Psoas muscle (tissue), 8 donors: ENCODE data around the gene KCTD20. TPM values are rescaled to one million over a fixed set of nuclear protein-coding genes. Genes with fewer than 3 reads are reported as not detected.

ENCODE experiments used
- ATAC-seq, 4 donors: fragments of 200-7000 bp; cut with Tn5 transposase; one replicate each; pipeline ENCODE4 v1.9.1; 2020; ENCODE audit warnings: moderate library complexity in 3 of 4, mild to moderate bottlenecking in 2 of 4
- DNase-seq, 2 donors: peaks; one replicate each; pipeline ENCODE4 v3.0.0-alpha.2; 2020
- H3K27ac ChIP-seq: fragments of 200-600 bp; one replicate; pipeline ENCODE4 v1.8.0; 2022
- H3K27me3 ChIP-seq, 3 donors: fragments of 200-600 bp in 1 of 3; one replicate each; pipeline versions ENCODE4 v1.6.1 to v1.8.0; 2013 to 2022; ENCODE audit warnings: low read length in 2 of 3, mild to moderate bottlenecking in 2 of 3, moderate library complexity in 1 of 3; ENCODE audit not compliant: insufficient read depth in 3 of 3
- H3K36me3 ChIP-seq, 2 donors: fragments of 200-600 bp in 1 of 2; one replicate each; pipeline versions ENCODE4 v1.6.1 to v1.8.0; 2013 to 2022; ENCODE audit warnings: low read depth in 1 of 2, mild to moderate bottlenecking in 1 of 2, moderate library complexity in 1 of 2; ENCODE audit not compliant: insufficient read depth in 1 of 2
- H3K4me1 ChIP-seq: fragments of 200-600 bp; one replicate; pipeline ENCODE4 v1.8.0; 2022
- H3K4me3 ChIP-seq: fragments of 200-600 bp; one replicate; pipeline ENCODE4 v1.8.0; 2022; ENCODE audit warnings: mild to moderate bottlenecking
- H3K9me3 ChIP-seq: fragments of 200-600 bp; one replicate; pipeline ENCODE4 v1.8.0; 2022
- WGBS, 3 donors: extraction: QIAGEN DNeasy Blood & Tissue Kit; methylation state at CpG; one replicate each; pipeline versions ENCODE4 v1.1.6 to v1.1.7; 2013; 5-methylcytosine and 5-hydroxymethylcytosine counted together
- intact Hi-C, 2 donors: fragments of 100-400 bp; cut with DNase I; formaldehyde crosslinking; loops; one replicate each; pipeline versions ENCODE4 v1.11.0 to v1.14.2; 2022
- polyA plus RNA-seq, 3 donors: library from polyadenylated mRNA; stranded (reverse); fragments of 200-250 nt; gene quantifications; one replicate each; pipeline ENCODE4 v1.2.3, GENCODE V29; 2013
- total RNA-seq, 4 donors: library from RNA; stranded (reverse); fragmentation: NEBNext Ultra II Directional in 2 of 4; extraction: Animal tissue kit (Norgen Biotek cat#: 25700) in 2 of 4; gene quantifications; one replicate each; pipeline versions ENCODE4 v1.2.1 to v1.2.4, GENCODE V29; 2021 to 2023
- TF ChIP-seq, protein P1 (sequence below): fragments of 200-600 bp; IDR thresholded peaks from one replicate; pipeline ENCODE4 v1.8.0; 2022; ENCODE audit warnings: antibody characterized with exemption
- donor health status: healthy with polysubstance abuse.
- donor health status: DM: no; HTN: no; CAD: no; lungs with moderate emphysema.
- donor health status: Bipolar disorder and iron deficiency.
- donor health status: healthy.
- donor health status: DM: yes; HTN: yes; CAD: no.
- donor health status: DM: no; HTN: no; CAD: no.
- donor health status: DM: no; HTN: no; CAD: no.
- donor health status: DM: yes; HTN: yes; CAD: no.

Gene KCTD20
- total and polyA plus RNA-seq, 7 donors = 11.6 to 44.4 (median 22.6) TPM

DNA sequence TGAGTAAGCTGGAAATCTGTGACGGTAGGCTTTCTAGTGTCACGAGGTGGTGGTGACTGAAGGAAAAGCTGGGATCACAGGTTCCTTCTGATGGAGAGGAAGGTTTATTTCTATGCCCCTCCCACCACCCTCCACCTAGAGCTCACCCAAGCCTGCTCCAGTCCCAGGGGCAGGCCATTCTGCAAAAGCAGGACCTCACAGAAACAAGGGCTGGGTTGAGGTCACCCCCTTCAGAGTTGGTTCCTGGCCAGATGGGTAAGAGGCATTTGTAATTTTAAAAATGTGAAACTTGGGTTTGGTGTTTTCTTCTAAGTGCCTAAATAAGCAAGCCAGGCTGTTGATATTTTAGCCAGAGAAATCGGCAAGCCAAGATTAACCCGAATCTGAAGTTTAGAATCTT, 46.6 kb downstream of the KCTD20 start:
- Histone ChIP-seq H3K36me3 (peaks cover 19 to 67% of the 10 kb centered on the region in 2 donors), H3K4me1 (peaks cover 15% of the 10 kb centered on the region), H3K4me3 (no peak overlapping the region), H3K9me3 (no peaks in the 10 kb centered on the region), H3K27ac (no peak overlapping the region), H3K27me3 (no peaks in the 10 kb centered on the region)
- WGBS, 3 donors = 83 to 93% (median 86%) methylated on average over 4 of the region's 4 CpGs
- ATAC-seq (no peak), DNase-seq (no peak)
- intact Hi-C loops = no loop called here
- TF ChIP-seq, protein P1, sequence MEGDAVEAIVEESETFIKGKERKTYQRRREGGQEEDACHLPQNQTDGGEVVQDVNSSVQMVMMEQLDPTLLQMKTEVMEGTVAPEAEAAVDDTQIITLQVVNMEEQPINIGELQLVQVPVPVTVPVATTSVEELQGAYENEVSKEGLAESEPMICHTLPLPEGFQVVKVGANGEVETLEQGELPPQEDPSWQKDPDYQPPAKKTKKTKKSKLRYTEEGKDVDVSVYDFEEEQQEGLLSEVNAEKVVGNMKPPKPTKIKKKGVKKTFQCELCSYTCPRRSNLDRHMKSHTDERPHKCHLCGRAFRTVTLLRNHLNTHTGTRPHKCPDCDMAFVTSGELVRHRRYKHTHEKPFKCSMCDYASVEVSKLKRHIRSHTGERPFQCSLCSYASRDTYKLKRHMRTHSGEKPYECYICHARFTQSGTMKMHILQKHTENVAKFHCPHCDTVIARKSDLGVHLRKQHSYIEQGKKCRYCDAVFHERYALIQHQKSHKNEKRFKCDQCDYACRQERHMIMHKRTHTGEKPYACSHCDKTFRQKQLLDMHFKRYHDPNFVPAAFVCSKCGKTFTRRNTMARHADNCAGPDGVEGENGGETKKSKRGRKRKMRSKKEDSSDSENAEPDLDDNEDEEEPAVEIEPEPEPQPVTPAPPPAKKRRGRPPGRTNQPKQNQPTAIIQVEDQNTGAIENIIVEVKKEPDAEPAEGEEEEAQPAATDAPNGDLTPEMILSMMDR = no peak

- Histone ChIP-seq H3K27ac (no peak overlapping the region), H3K4me1 (peaks cover 15% of the 10 kb centered on the region), H3K27me3 (no peaks in the 10 kb centered on the region), H3K4me3 (no peak overlapping the region), H3K36me3 (peaks cover 13 to 67% of the 10 kb centered on the region in 2 donors), H3K9me3 (no peaks in the 10 kb centered on the region)
- TF ChIP-seq, protein P1 = no peak
- intact Hi-C loops = no loop called here
- ATAC-seq (no peak), DNase-seq (no peak)
- WGBS, 3 donors = 89 to 96% (median 89%) methylated on average over 7 of the region's 7 CpGs
Observed at GRCh38 chr6:36491378-36491965, 48.7 kb downstream of the KCTD20 start.

DNA sequence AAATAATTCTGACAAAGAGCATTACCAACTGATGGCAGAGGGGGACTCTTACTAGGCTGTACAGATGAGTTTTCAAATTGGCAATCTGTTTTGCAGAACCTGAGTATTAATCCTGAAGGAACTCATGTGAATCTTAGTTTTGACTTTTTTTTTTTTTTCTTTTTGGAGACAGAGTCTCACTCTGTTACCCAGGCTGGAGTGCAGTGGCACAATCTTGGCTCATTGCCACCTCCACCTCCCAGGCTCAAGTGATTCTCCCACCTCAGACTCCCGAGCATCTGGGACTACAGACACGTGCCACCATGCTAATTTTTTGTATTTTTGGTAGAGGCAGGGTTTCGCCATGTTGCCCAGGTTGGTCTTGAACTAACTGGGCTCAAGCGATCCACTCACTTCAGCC, 49.3 kb downstream of the KCTD20 start:
- H3K27ac ChIP-seq = no peak overlapping the region
- peaks cover 15% of the 10 kb centered on the region for H3K4me1 ChIP-seq
- H3K4me3 ChIP-seq = no peak overlapping the region
- peak in 1 of 4 donors; percentile 36 for ATAC-seq
- no peak for DNase-seq
- no peaks in the 10 kb centered on the region for H3K9me3 ChIP-seq
- TF ChIP-seq, protein P1 = no peak
- intact Hi-C loops = no loop called here
- no peaks in the 10 kb centered on the region for H3K27me3 ChIP-seq
- H3K36me3 ChIP-seq = peaks cover 10 to 67% of the 10 kb centered on the region in 2 donors
- WGBS, 3 donors = 74 to 83% (median 83%) methylated on average over 4 of the region's 4 CpGs

GRCh38 chr6:36492621-36493020, 49.8 kb downstream of the KCTD20 start:
- H3K4me1 ChIP-seq = peaks cover 14% of the 10 kb centered on the region
- H3K36me3 ChIP-seq = peaks cover 10 to 67% of the 10 kb centered on the region in 2 donors
- H3K4me3 ChIP-seq = no peak overlapping the region
- intact Hi-C loops = no loop called here
- H3K9me3 ChIP-seq = no peaks in the 10 kb centered on the region
- no peaks in the 10 kb centered on the region for H3K27me3 ChIP-seq
- no peak for ATAC-seq
- TF ChIP-seq, protein P1 = no peak
- no peak for DNase-seq
- 90 to 96% (median 90%) methylated on average over 1 of the region's 1 CpG for WGBS, 3 donors
- H3K27ac ChIP-seq = no peak overlapping the region

DNA sequence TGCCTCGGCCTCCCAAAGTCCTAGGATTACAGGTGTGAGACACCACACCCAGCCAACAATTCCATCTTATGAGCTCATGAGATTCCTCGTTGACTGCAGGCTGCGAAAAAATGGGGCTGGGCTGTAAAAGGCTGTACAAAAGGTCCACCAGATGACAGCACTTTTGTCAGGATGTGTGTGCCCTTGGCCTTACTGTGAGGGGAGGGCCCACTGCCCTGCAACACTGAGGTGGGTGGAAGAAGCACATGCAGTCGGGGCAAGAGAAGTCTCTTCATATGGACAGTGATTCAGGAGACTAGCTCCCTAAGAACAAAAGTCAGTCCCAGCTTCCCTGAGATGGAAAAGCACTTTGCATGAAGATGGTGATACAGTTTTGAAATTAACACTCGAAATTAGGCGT, 50.5 kb downstream of the KCTD20 start:
- 79 to 82% (median 81%) methylated on average over 6 of the region's 6 CpGs for WGBS, 3 donors
- no peak overlapping the region for H3K27ac ChIP-seq
- ATAC-seq (no peak), DNase-seq (no peak)
- intact Hi-C loops = no loop called here
- H3K4me3 ChIP-seq = no peak overlapping the region
- H3K9me3 ChIP-seq = no peaks in the 10 kb centered on the region
- H3K27me3 ChIP-seq = no peaks in the 10 kb centered on the region
- peaks cover 7% of the 10 kb centered on the region for H3K4me1 ChIP-seq
- TF ChIP-seq, protein P1 = no peak
- H3K36me3 ChIP-seq = peaks cover 4 to 68% of the 10 kb centered on the region in 2 donors
